ENCODE measurements around the gene PARP14.
"Not testable (repeated sequence)": the region's sequence is repeated elsewhere in the genome, so short reads cannot be mapped to it uniquely, and the experiment has no call there.

The PARP14 gene

DNA sequence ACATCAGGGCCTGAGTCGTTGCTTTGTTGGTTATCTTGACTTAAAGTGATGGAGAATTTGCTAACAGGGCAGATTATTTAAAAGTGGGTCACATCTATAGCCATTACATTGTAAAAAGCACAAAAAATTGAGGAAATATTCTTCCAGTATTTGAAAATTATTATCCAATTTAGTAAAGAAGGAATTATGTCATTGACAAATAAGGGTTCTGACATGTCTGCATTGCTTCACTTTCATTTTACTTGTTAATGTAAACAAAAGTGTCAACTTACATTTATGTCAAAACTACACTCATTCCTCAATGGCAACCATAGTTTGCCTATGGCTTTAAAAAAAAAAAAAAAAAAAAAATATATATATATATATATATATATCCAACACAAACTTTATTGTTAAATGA is 3.4 kb upstream of the PARP14 start:
- no peak for DNase-seq

DNA sequence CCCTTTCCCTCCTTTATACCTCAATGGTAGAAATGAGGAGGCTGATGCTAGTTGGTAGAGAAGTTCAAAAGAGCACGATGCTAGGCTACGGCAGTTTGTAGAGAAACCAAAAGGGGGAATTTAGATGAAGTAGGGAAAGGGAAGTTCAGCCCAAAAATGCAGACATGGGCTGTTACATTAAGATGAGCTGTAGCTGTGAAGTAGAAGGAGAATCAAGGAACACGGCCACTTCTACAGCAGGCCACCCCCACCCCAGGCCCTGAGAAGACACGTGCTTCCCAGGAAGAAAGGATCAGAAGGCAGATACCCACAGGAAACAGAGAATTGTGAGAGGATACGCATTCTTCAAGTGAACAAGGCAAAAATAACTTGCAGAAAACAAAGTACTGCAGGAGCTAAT is 2.1 kb upstream of the PARP14 start:
- DNase-seq, result no peak

DNA sequence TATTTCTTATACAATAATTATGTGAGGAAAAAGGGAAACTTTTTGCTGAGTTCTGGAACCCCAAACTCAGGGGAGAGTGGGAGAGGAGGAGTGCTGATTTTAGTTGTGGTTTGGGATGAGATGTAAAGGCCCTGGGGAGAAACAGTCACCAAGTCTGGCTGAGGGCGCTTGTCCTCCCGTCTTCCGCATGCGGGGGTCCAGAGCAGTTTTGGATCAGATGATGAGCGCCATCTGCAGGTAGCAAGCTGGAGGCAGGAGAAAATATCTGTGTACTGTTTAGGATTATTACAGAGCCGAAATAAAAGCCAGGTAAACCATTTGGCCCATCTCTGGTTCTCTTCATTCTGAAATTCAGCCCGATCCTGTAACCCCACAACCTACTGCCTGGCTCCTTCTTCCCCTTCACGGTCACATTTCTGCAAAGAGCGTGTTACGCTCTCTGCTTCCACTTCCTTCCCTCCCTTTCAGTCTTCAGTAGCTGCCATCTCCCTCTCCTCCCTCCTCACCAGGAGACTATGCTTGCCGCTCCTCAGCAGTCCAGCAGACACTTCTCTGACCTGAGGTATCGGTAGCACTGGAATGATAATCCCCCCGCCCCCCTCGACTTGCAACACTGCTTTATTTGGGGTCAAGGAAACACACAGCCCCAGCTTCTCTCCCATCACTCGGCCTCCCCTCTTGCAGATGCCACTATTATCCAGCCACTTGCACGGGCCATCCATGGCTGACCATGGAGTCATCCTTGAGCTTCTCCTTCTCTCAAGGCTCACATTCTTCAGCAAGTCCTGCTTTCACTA is 1.4 kb upstream of the PARP14 start:
- DNase-seq, result peak; percentile 78

DNA sequence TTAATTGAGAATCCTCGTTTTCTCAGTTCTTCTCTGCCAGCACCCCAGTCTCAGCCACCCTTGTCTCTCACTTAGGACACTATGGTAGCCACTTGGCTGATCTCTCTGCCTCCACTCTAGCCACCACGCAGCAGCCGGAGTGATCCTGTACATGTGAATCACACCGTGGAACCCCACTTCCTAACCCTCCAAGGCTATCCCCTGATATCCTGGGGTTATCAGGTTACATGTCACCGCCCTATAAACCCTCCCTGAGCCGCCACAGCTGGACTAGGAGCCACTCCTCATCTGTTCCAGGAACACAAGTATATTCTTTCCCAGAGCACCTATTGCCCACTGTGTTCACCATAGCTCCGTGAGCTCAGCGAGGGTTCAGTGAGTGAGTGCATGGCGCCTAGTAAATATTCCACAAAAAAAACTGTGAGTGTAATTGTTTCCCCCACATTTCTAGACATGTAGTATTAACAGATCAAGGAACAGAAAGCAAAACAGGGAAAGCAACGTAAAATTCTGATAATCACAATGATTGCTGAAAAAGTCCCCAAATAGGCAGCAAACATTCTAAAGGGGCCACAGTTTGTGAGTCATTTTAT is 661 bp upstream of the PARP14 start:
- DNase-seq, result no peak

DNA sequence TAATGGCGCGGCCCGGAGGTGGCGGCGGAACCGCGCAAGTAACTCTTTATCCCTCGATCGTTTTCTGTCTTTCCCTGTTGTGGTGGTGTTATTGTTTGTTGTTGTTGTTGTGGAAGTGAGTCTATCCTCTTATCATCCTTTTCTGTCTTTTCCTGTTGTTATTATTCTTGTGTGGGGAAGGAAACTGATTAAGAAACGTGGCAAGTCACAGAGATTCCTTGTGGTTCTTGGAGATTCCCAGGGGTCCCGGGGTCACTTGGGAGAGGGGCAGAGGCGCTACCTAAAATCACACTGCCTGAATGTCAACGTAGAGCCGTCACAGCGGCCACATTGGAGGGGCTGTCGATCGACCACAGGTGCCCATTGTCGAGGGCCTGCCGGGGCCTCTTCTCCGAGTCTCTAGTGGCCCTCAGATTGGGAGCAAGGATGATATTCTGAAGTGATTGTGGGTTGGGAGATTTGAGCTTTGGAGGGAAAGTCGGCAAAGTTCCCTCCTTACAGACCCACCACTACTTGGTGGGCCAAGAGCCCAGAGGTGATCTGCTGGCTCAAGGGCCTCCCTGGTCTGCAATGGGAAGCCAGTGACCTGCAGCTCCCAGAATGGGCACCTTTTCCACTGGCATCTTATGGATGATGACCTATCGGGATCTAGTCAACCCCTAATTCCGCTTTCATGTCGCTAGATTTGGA is 790 bp downstream of the PARP14 start:
- DNase-seq, result no peak

DNA sequence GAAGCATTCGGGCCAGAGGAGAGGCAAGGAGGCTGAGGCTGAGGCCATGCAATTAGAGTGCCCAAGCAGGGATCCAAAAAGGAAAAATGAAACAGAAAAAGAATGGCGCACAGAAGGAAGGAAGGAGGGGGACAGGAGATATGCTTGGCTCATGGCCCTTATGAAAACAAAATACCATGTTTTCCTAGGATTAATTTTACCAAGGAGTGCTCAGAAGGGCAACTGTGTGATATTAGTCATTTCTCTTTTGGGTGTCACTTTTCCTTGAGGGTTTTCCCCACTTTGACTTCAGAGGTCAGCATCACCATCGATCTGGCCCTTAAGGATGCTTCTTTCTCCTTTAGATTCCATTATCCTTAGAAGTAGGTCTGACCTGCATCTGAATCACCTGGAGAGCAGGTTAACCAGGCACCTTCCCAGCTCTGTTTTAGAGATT is 1.4 kb downstream of the PARP14 start:
- no peak for DNase-seq

DNA sequence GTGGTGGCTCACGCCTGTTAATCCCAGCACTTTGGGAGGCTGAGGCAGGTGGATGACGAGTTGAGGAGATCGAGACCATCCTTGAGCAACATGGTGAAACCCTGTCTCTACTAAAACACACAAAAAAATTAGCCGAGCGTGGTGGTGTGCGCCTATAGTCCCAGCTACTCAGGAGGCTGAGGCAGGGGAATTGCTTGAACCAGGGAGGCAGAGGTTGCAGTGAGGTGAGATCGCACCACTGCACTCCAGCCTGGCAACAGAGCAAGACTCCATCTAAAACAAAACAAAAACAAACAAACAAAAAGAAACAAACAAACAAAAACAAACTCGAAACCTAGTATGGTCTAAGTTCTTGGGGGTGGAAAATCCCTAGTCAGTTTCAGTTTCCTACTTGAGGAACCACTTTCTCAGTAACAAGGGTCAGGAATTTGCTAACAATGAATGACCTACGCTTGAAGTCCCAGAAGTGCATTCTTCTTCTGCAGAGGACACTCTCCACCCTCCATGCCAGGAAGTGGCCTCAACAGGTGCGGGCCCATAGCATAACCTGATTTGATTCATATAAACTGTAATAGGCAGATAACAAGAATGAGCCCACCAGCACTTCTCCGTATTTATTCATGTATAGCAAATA is 2.3 kb downstream of the PARP14 start:
- DNase-seq, result not testable (repeated sequence)

DNA sequence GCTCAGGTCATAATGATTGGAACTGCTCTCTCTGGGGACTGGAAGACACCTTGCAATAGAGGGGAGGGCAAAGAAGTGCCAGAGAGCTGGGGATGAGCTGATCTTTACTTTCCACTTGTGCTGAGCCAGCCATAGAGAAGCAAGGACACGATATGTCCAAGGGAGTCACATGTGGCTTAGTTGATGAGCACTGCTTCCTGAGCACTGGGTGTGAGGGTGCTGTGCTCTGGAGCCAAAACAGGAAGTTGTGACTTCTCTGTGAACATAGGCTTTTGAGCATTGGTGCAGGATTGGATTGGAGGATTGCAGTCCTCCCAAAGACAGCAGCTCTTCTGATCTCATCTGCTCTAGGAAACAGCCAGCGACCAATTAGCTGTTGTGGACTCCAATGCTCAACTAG is 6.7 kb downstream of the PARP14 start:
- DNase-seq, result no peak

DNA sequence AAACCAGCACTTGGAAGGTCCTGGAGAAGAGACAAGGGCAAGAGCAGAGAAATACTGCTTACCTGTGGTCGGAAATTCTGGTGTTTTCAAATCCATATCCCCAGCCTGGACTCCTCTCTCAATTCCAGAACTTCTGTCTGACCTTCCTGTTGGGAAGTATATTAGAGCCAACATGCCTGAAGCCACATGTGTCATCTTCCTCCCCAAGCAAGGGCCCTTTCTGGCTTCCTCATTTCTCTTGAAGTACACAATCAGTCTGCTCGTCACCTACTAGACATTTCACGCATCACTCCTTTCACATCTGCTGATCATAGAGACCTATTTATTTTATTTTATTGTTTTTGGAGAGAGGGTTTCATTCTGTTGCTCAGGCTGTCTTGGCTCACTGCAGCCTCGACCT is 8.4 kb downstream of the PARP14 start:
- DNase-seq, result no peak

DNA sequence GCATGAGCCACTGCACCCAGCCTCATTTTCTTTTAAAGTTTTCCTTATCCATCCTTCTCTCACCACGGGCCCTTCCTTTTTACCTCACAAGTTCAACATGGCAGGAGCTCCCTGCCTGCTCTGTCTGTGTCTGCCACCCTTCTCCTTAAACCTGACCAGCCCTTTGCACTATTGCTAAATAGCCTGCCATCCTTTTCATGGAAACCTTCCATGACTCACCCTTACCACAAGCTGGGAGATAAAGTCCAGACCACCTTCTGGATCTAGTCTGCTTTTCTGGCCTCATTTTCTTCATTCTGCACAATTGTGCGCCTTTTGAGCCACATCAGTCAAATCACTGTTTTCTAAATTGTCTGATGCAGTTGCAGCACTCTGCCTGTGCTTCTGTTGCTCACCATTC is 8.9 kb downstream of the PARP14 start:
- no peak for DNase-seq

DNA sequence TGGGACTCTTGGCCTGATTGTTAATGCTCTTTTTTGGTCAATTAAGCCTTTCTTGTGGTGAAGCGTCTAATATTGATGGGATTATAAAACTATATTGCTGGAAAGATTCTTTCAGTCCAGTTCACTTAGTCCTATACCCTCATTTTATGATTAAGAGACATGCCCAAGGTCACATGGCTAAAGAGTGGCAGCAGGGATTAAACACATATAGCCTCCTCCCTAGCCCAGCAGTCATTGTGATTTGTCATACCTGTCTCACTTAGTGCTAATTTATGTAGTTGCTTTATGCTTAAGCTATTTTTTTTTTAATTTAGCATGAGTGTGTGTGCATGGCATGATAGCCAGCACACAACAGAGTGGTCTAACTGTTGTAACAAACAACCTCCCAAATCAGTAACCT is 9.5 kb downstream of the PARP14 start:
- DNase-seq, result no peak

DNA sequence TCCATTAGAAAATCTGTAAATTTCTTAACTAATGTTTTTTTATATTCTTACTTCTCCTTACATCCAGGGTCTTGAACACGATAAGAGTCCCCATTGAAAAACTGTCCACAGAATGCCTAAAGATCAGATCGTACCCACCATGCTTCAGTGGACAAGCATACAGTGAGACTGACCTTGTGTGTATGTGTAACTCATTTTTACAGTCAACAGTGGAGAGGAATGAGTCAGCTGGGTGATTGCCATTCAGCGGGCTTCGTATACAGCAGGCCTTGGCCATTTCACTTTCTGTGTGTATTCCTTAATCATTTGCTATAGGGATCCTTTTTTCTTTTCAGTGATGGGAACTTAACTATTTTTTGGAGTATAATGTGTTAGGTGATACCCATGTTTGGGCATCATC is 10.6 kb downstream of the PARP14 start:
- DNase-seq, result no peak

DNA sequence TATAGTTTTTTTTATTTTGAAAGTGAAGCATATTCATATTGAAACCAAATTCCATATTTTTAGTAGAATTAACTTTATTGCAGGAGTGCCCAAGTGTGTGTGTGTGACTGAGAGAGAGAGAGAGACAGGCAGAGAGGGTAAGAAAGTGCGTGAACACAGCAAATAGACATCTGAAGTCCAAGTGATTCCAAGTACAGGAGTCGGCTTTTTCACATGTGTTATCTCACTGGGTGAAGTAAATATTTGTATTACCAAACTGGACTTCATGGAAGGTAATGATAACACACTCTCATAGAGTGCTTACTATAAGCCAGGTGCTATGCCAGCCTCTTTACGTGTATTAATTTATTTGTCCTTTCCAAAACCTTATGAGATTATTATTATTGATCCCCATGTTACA is 12.0 kb downstream of the PARP14 start:
- DNase-seq, result no peak

DNA sequence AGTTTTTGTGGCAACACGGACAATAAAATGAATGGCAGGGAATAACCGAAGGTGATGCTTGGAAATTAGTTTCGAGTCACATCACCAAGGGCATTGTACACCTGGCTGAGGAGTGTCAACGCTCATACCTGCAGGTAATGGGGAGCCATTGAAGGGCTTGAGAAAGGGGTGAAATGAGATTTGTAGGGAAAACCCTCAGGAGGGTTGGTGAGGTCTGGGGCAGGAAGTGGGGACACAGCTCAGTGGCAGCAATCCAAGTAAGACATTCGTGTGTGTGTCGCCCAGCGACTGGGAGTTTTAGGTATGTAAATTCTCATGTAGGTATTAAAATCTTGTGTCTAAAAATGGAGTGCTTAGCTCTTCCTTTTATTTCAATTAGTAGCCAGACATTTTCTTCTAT is 14.3 kb downstream of the PARP14 start:
- DNase-seq, result no peak

DNA sequence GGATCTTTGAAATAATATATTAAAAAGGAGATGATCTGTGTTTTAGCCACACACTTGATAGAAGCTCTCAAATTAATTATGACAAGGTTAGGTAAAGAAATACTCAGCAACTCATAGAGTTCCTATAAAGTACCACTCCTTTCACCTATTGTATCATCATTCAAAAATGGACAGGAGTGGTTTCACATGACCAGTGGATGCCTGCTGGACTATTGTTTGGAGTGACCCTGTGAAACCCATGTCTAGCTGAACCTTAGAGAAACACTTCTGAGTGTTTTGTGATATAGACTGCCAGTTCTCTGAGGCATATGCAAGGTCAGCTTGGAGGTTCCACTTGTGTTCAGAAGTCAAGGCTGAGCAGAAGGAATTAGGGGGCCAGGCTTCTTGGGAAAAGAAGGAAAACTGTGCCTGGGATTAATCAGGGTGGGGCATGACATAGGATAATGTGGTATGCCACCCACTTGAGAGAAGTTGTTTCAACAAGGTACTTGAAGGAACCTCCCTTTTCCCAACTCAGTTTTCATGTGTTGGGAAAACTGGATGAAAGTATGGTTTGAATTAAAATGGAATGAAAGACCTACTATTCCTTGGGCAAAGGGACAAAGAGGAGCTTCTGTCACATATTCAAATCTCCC is 15.4 kb downstream of the PARP14 start:
- no peak for DNase-seq

DNA sequence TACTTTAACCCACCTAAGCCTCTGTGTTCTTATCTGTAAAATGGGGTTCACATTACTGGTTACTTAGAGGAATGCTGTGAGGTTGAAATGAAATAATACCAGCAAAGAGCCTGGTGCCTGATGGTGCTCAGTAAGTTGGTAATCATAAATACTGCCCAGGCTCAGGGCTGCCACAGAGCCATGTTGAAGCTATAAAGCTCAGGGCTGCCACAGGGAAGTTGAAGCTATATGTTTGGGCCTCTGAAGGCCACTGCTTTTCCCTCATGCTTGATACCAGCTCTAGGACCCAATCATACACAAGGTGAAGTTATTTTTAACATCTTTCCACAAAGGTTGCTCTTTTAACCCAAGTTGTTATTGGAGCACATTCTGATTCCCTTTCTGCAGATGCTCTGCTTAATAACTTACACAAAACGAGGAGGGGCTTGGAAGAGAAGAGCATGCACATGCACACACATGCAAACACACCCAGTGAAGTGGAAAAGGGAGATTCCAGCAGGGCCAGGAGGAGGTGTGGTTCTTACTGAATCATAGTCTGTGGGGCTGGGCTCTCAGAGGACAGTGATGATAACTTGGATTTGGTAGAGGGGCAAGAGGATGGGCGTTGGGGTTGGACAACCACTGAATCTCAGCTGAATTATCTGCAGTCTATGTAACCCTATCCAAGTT is 17.4 kb downstream of the PARP14 start:
- DNase-seq, result no peak

DNA sequence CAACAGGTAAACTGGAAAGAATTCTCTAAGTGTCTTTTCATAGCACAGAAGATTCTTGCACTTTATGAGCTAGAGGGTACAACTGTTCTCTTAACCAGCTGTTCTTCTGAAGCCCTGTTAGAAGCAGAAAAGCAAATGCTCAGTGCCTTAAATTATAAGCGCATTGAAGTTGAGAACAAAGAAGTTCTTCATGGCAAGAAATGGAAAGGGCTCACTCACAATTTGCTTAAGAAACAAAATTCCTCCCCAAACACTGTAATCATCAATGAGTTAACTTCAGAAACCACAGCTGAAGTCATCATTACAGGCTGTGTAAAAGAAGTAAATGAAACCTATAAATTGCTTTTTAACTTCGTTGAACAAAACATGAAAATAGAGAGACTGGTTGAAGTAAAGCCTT is 19.6 kb downstream of the PARP14 start:
- no peak for DNase-seq

DNA sequence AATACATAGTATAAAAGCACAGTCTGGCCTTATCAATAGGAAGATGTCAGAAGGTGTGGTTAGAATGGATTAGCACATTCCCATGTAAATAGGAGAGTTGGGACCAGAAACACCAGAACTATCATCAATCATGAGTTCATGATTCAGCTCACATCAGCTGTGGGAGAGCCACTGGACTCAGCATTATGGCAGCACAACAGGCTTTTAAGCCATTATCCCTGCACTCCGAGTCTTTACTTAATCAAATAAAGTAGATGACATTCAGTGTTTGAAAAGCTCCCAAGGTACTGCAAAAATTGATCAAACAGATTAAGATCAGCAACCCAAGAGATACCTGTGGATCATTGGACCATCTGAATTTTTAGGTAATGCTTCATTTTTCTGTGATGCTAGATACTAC is 24.7 kb downstream of the PARP14 start:
- DNase-seq, result no peak

DNA sequence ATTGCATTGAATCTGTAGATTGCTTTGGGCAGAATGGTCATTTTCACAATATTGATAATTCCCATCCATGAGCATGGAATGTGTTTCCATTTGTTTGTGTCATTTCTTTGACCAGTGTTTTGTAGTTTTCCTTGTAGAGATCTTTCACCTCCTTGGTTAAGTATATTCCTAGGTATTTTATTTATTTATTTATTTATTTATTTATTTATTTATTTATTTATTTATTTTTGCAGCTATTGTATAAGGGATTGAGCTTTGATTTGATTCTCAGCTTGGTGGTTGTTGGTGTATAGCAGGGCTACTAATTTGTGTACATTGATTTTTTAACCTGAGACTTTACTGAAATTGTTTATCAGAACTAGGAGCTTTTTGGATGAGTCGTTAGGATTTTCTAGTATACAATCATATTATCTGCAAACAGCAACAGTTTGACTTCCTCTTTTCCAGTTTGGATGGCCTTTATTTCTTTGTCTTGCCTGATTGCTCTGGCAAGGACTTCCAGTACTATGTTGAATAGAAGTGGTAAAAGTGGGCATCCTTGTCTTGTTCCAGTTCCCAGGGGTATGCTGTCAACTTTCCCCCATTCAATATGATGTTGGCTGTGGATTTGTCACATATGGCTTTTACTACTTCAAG is 30.1 kb downstream of the PARP14 start:
- DNase-seq, result not testable (repeated sequence)

DNA sequence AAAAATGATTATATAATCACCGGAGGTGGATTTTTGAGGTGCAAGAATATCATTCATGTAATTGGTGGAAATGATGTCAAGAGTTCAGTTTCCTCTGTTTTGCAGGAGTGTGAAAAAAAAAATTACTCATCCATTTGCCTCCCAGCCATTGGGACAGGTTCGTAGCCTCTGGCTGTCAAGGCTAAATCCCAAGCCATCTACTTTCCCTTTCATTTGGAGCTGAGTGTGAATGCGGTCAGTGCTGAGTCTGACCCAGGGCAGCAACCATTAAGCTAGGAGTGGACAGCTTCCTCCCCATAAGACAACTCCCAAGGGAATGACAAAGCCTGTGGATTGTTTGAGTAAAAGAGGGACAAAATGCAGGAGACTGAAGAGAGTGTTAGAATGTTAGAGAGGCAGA is 33.6 kb downstream of the PARP14 start:
- no peak for DNase-seq

DNA sequence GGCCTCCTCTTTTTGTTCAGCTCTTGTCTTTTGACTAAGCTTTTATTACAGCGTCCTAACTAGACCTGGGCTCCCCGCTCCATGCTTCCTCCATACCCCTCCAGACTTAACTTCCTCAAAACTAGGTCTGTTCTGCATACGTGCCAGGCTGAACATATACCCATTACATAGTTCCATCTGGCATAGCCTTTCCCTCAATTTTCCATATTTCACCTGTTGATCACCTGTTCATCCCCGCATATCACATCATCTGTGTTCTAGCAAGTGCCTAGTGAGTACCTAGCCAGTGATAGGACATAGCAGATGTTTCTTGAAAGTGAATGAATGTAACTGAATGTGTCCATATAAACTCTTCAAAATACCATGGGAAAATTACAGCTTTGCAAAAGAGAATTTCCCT is 36.0 kb downstream of the PARP14 start:
- DNase-seq, result no peak

DNA sequence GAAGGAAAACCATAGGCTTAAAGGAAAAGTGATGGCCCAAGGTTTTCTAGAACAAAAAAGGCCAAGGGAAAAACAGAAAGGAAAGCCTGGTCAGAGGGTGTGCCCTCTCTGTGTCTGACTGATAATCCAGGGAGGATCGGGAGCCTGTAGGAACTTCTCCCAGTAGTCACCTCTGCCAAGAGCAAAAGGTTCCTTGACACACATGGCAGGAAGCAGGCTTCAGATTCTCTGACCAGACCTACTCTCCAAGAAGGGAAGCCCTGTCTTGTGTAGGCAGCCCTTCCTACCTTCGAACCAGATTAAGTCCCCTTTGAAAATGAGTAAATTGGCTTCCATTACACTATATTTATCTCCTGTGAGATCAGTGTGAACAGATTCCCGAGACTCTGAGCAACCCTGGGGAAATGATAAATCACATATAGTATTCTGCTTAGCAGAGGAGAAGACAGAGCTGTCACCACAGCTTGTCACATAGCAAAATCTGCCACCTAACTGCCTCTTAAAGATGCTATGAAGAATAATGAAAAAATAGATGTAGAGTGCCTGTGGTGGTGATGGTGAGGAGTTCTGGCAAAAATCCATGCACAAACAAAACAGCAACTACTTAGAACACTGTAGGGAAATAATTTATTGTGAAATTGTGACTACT is 38.8 kb downstream of the PARP14 start:
- no peak for DNase-seq

Measured in effector CD4-positive, alpha-beta T cell (primary cell).